ENCODE data around the gene PPP3R1.

PPP3R1 gene

DNA sequence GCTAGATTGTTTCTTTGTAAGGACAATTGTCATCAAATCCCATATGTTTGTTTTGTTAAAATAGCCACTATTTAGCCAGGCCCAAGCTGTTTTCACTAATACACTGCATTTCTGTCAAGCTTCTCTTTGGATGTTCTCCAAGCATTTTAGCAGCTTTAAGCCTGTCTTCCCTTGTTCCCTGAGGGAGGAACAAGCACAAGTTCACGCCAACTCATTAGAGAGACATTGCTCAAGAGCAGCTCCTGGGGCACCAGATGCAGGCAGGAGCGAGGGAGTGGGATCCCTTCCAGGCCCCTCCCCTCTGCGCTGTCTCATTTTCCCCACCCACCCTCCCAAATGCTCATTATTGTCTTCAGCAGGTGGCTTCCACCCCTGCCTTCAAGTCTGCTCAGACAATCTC, 32.6 kb upstream of the PPP3R1 start:
- H3K36me3 ChIP-seq (ENCODE audit: control insufficient read depth in 2 of 2, insufficient read depth in 2 of 2, low read length in 2 of 2): no peaks in the 10 kb centered on the region
- no peak overlapping the region for H3K27ac ChIP-seq (ENCODE audit: low read depth in 2 of 2, low read length in 2 of 2)
- peaks cover 0 to 2% of the 10 kb centered on the region in 2 donors for H3K4me1 ChIP-seq (ENCODE audit: control insufficient read depth in 2 of 2, insufficient read depth in 2 of 2, low read length in 2 of 2)
- H3K9ac ChIP-seq (ENCODE audit: low read depth in 1 of 2, low read length in 2 of 2): no peak overlapping the region
- H3K27me3 ChIP-seq (ENCODE audit: control insufficient read depth in 2 of 2, insufficient read depth in 2 of 2, low read length in 2 of 2): no peaks in the 10 kb centered on the region
- no peaks in the 10 kb centered on the region for H3K9me3 ChIP-seq (ENCODE audit: control insufficient read depth in 2 of 2, low read length in 2 of 2)
- no peak overlapping the region for H3K4me3 ChIP-seq (ENCODE audit: low read length in 2 of 2)

DNA sequence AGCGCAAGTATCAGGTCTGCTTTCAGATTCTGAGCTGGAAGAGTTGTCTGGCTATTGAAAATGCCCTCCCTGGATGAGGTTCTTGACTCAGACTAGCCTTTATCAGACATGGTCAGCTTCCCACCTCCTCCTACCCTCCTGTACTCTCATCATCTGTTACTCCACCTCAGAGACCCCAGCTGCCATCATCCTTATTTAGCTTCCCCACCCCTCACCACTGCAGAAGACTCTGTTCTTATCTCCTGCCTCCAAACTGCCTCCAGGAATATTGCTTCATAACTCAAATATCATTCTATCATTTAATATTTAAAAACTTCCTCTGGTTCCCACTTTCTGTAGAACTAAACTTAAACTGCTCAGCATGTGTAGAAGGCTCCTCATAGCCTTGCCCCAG, 31.1 kb upstream of the PPP3R1 start:
- H3K36me3 ChIP-seq (ENCODE audit: control insufficient read depth in 2 of 2, insufficient read depth in 2 of 2, low read length in 2 of 2): no peaks in the 10 kb centered on the region
- H3K9me3 ChIP-seq (ENCODE audit: control insufficient read depth in 2 of 2, low read length in 2 of 2): no peaks in the 10 kb centered on the region
- no peaks in the 10 kb centered on the region for H3K27me3 ChIP-seq (ENCODE audit: control insufficient read depth in 2 of 2, insufficient read depth in 2 of 2, low read length in 2 of 2)
- H3K4me3 ChIP-seq (ENCODE audit: low read length in 2 of 2): no peak overlapping the region
- H3K27ac ChIP-seq (ENCODE audit: low read depth in 2 of 2, low read length in 2 of 2): no peak overlapping the region
- no peak overlapping the region for H3K9ac ChIP-seq (ENCODE audit: low read depth in 1 of 2, low read length in 2 of 2)
- peaks cover 0 to 2% of the 10 kb centered on the region in 2 donors for H3K4me1 ChIP-seq (ENCODE audit: control insufficient read depth in 2 of 2, insufficient read depth in 2 of 2, low read length in 2 of 2)

DNA sequence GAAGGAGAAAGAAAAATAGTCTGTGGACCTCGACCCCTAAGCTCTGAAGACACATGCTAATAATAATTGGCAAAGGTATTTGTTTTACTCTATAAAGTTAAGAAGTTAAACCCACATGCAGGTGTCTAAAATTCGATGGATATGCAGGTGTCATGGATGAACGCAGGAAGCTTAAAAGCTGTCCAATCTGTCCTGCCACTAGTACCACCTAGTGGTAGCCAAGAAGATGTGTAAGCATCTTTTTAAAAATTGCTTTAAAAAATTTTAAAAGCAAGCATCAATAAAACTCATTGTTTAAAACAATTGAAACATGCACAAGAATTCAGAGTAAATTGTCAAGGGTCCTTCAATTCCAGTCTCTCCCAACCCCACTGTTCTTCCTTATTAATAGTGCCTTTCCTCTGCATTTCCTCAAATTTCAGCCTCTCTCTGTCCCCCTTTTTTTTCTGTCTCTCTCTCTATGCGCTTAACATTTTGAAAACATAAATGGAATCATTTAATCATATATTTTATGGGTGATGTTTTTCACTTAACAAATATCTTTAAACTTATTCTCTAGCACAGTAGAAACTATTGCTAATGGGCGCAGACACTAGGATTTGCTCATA, 30.6 kb upstream of the PPP3R1 start:
- no peak overlapping the region for H3K4me3 ChIP-seq (ENCODE audit: low read length in 2 of 2)
- H3K9me3 ChIP-seq (ENCODE audit: control insufficient read depth in 2 of 2, low read length in 2 of 2): no peaks in the 10 kb centered on the region
- no peak overlapping the region for H3K27ac ChIP-seq (ENCODE audit: low read depth in 2 of 2, low read length in 2 of 2)
- H3K4me1 ChIP-seq (ENCODE audit: control insufficient read depth in 2 of 2, insufficient read depth in 2 of 2, low read length in 2 of 2): peaks cover 0 to 2% of the 10 kb centered on the region in 2 donors
- no peak overlapping the region for H3K9ac ChIP-seq (ENCODE audit: low read depth in 1 of 2, low read length in 2 of 2)
- no peaks in the 10 kb centered on the region for H3K27me3 ChIP-seq (ENCODE audit: control insufficient read depth in 2 of 2, insufficient read depth in 2 of 2, low read length in 2 of 2)
- H3K36me3 ChIP-seq (ENCODE audit: control insufficient read depth in 2 of 2, insufficient read depth in 2 of 2, low read length in 2 of 2): no peaks in the 10 kb centered on the region

DNA sequence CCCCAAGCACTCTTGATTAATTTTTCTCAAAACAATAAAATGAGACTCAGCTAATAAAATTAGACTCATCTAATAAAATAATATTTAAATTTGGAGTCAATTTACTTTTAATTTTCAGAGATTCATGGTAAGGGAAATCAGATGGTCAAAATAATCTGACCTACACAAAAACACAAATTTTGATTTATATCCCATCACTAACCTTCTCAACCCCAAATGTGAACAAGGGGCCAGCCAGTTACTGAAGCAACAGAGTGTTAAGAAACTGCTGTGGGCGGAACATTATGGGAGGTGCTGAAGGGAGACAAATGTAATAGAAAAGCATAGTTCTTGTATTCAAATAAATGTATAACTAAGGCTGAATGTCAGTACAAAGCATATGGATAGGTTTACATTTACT, 28.5 kb upstream of the PPP3R1 start:
- no peaks in the 10 kb centered on the region for H3K36me3 ChIP-seq (ENCODE audit: control insufficient read depth in 2 of 2, insufficient read depth in 2 of 2, low read length in 2 of 2)
- H3K9ac ChIP-seq (ENCODE audit: low read depth in 1 of 2, low read length in 2 of 2): no peak overlapping the region
- no peak overlapping the region for H3K27ac ChIP-seq (ENCODE audit: low read depth in 2 of 2, low read length in 2 of 2)

DNA sequence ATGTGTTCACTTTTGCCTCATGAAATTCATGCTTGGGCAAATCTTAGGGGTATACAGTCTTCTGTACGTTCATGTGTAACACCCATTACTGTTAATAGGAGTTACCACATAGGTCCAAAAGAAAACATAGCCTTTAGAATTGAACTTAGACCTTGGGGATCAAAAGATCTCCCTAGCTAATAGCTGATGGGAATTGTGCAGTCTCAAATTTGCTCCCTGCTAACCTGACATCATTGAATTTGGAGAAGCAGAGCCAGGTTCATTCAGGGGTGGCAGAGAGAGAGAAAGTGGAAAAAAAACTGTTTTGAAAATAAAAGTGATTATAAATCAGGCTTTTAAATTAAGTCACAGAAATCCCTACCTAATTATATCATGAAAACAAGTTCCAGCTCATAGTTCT, 28.0 kb upstream of the PPP3R1 start:
- no peaks in the 10 kb centered on the region for H3K4me1 ChIP-seq (ENCODE audit: control insufficient read depth in 2 of 2, insufficient read depth in 2 of 2, low read length in 2 of 2)
- no peak overlapping the region for H3K27ac ChIP-seq (ENCODE audit: low read depth in 2 of 2, low read length in 2 of 2)
- no peaks in the 10 kb centered on the region for H3K36me3 ChIP-seq (ENCODE audit: control insufficient read depth in 2 of 2, insufficient read depth in 2 of 2, low read length in 2 of 2)
- H3K27me3 ChIP-seq (ENCODE audit: control insufficient read depth in 2 of 2, insufficient read depth in 2 of 2, low read length in 2 of 2): no peaks in the 10 kb centered on the region
- H3K9ac ChIP-seq (ENCODE audit: low read depth in 1 of 2, low read length in 2 of 2): no peak overlapping the region
- no peaks in the 10 kb centered on the region for H3K9me3 ChIP-seq (ENCODE audit: control insufficient read depth in 2 of 2, low read length in 2 of 2)
- no peak overlapping the region for H3K4me3 ChIP-seq (ENCODE audit: low read length in 2 of 2)

More for the DNA sequence above, 28.5 kb upstream of the PPP3R1 start:
- no peaks in the 10 kb centered on the region for H3K27me3 ChIP-seq (ENCODE audit: control insufficient read depth in 2 of 2, insufficient read depth in 2 of 2, low read length in 2 of 2)
- no peaks in the 10 kb centered on the region for H3K4me1 ChIP-seq (ENCODE audit: control insufficient read depth in 2 of 2, insufficient read depth in 2 of 2, low read length in 2 of 2)
- no peak overlapping the region for H3K4me3 ChIP-seq (ENCODE audit: low read length in 2 of 2)
- H3K9me3 ChIP-seq (ENCODE audit: control insufficient read depth in 2 of 2, low read length in 2 of 2): no peaks in the 10 kb centered on the region

DNA sequence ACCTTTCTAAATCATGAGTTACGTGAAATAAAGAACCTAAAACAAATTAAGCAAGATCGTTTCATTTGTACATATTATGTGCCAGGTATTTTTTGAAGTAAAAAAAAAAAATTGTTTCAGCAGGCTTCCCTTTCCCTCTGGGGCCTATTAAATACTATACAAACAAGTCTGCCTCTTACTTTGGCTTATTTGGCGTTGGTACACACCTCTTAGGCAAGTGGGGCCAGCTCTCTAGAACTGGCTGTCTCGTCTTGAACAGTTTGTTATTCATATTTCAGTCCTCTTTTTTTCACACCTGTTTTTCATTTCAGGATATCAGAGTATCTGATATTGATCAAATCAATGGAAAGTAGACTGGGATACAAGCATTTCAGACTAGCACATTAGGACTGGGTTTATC, 27.4 kb upstream of the PPP3R1 start:
- Histone ChIP-seq H3K9me3 (ENCODE audit: control insufficient read depth in 2 of 2, low read length in 2 of 2) (no peaks in the 10 kb centered on the region), H3K4me3 (ENCODE audit: low read length in 2 of 2) (no peak overlapping the region), H3K27me3 (ENCODE audit: control insufficient read depth in 2 of 2, insufficient read depth in 2 of 2, low read length in 2 of 2) (no peaks in the 10 kb centered on the region), H3K36me3 (ENCODE audit: control insufficient read depth in 2 of 2, insufficient read depth in 2 of 2, low read length in 2 of 2) (no peaks in the 10 kb centered on the region), H3K27ac (ENCODE audit: low read depth in 2 of 2, low read length in 2 of 2) (no peak overlapping the region), H3K9ac (ENCODE audit: low read depth in 1 of 2, low read length in 2 of 2) (no peak overlapping the region), H3K4me1 (ENCODE audit: control insufficient read depth in 2 of 2, insufficient read depth in 2 of 2, low read length in 2 of 2) (no peaks in the 10 kb centered on the region)

DNA sequence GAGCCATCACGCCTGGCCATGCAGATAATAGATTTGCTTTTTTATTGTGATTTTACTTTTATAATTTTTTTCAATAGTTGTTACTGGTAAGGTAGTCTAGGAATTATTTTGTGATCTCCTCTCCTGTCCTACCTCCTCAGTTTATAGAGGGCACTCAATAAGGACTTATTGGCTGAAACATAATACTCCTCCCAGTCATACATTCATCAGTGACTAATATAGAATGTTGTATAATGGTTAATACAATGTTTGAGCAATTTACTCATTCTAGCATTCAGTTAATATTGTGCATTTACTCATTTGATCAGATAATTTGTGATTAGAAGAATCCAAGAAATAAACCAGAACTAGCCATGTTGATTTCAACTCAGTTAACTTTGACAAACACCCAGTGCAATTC, 25.8 kb upstream of the PPP3R1 start:
- H3K27ac ChIP-seq (ENCODE audit: low read depth in 2 of 2, low read length in 2 of 2): no peak overlapping the region
- no peak overlapping the region for H3K4me3 ChIP-seq (ENCODE audit: low read length in 2 of 2)
- no peaks in the 10 kb centered on the region for H3K4me1 ChIP-seq (ENCODE audit: control insufficient read depth in 2 of 2, insufficient read depth in 2 of 2, low read length in 2 of 2)
- H3K36me3 ChIP-seq (ENCODE audit: control insufficient read depth in 2 of 2, insufficient read depth in 2 of 2, low read length in 2 of 2): no peaks in the 10 kb centered on the region
- H3K27me3 ChIP-seq (ENCODE audit: control insufficient read depth in 2 of 2, insufficient read depth in 2 of 2, low read length in 2 of 2): no peaks in the 10 kb centered on the region
- no peaks in the 10 kb centered on the region for H3K9me3 ChIP-seq (ENCODE audit: control insufficient read depth in 2 of 2, low read length in 2 of 2)
- no peak overlapping the region for H3K9ac ChIP-seq (ENCODE audit: low read depth in 1 of 2, low read length in 2 of 2)

DNA sequence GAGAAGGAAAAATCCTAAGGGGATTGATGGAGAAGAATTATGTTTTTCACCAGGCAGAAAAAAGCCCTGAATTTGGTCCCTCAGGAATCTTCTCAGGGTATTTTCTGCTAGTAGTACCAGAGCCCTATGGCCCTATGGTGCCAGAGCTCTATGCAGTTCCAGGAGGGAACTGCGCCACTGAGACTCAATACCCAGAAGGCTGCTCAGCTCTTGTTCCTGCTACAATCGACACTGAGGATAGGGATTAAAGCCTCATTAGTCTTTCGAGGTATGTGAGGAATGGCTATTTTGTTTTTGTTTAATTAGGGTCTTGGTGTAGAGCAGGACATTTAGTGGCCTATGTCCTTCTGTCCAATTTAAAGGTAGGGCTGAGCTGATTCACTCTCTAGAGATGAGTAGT, 21.7 kb upstream of the PPP3R1 start:
- no peaks in the 10 kb centered on the region for H3K9me3 ChIP-seq (ENCODE audit: control insufficient read depth in 2 of 2, low read length in 2 of 2)
- H3K9ac ChIP-seq (ENCODE audit: low read depth in 1 of 2, low read length in 2 of 2): no peak overlapping the region
- H3K27me3 ChIP-seq (ENCODE audit: control insufficient read depth in 2 of 2, insufficient read depth in 2 of 2, low read length in 2 of 2): no peaks in the 10 kb centered on the region
- no peak overlapping the region for H3K4me3 ChIP-seq (ENCODE audit: low read length in 2 of 2)
- H3K27ac ChIP-seq (ENCODE audit: low read depth in 2 of 2, low read length in 2 of 2): no peak overlapping the region
- no peaks in the 10 kb centered on the region for H3K36me3 ChIP-seq (ENCODE audit: control insufficient read depth in 2 of 2, insufficient read depth in 2 of 2, low read length in 2 of 2)
- no peaks in the 10 kb centered on the region for H3K4me1 ChIP-seq (ENCODE audit: control insufficient read depth in 2 of 2, insufficient read depth in 2 of 2, low read length in 2 of 2)

DNA sequence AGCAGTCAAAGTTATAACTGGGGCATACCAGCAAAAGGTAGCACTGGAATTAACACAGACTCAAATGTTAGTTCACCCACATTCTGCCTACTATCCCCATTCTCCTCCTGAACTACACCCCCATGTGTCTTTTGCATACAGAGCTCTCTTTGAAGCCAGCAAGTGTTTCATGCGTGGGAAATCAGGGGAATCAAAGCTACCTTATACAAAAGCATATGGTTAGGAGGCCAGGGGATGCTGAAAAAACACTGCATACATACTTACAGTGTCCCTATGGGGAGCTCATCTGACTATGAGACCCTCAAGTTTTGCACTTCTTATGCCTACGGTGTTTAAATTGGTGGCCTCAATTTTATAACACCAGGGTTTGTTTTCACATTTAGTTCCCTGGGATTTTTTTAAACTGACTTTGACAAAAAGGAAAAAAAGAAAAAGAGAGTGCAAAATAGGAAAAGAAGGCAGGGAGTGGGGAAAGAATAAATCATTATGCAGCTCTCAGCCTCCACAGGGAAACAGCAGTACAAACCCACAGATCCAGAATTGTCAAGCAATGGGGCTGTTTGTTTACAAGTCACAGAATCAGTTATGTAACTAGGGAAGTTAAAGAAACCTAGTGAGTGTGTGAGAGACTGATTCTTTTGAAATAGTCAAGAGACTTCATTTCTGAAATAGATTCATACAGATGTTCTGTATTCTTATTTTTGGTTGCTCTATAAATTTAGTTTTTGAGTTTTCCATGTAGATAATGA, 20.1 kb upstream of the PPP3R1 start:
- no peaks in the 10 kb centered on the region for H3K36me3 ChIP-seq (ENCODE audit: control insufficient read depth in 2 of 2, insufficient read depth in 2 of 2, low read length in 2 of 2)
- H3K4me1 ChIP-seq (ENCODE audit: control insufficient read depth in 2 of 2, insufficient read depth in 2 of 2, low read length in 2 of 2): no peaks in the 10 kb centered on the region
- H3K9ac ChIP-seq (ENCODE audit: low read depth in 1 of 2, low read length in 2 of 2): no peak overlapping the region
- no peak overlapping the region for H3K4me3 ChIP-seq (ENCODE audit: low read length in 2 of 2)
- H3K9me3 ChIP-seq (ENCODE audit: control insufficient read depth in 2 of 2, low read length in 2 of 2): no peaks in the 10 kb centered on the region
- H3K27me3 ChIP-seq (ENCODE audit: control insufficient read depth in 2 of 2, insufficient read depth in 2 of 2, low read length in 2 of 2): no peaks in the 10 kb centered on the region
- H3K27ac ChIP-seq (ENCODE audit: low read depth in 2 of 2, low read length in 2 of 2): no peak overlapping the region

DNA sequence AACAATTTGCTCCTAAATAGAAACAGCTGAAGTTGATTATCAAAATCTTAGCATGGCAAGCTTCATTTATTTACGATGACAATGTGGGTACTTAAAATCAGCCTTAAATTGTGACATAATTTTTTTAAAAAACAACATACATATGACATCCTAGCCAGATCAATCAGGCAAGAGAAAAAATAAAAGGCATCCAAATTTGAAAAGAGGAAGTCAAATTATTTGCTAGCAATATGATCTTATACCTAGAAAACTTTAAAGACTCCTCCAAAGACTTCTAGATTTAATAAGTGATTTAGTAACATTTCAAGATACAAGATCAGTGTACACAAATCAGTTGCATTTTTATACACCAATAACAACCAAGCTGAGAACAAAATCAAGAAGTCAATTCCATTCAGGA, 14.3 kb upstream of the PPP3R1 start:
- H3K9ac ChIP-seq (ENCODE audit: low read depth in 1 of 2, low read length in 2 of 2): no peak overlapping the region
- no peaks in the 10 kb centered on the region for H3K9me3 ChIP-seq (ENCODE audit: control insufficient read depth in 2 of 2, low read length in 2 of 2)
- no peaks in the 10 kb centered on the region for H3K36me3 ChIP-seq (ENCODE audit: control insufficient read depth in 2 of 2, insufficient read depth in 2 of 2, low read length in 2 of 2)
- no peaks in the 10 kb centered on the region for H3K4me1 ChIP-seq (ENCODE audit: control insufficient read depth in 2 of 2, insufficient read depth in 2 of 2, low read length in 2 of 2)
- no peak overlapping the region for H3K4me3 ChIP-seq (ENCODE audit: low read length in 2 of 2)
- no peaks in the 10 kb centered on the region for H3K27me3 ChIP-seq (ENCODE audit: control insufficient read depth in 2 of 2, insufficient read depth in 2 of 2, low read length in 2 of 2)
- H3K27ac ChIP-seq (ENCODE audit: low read depth in 2 of 2, low read length in 2 of 2): no peak overlapping the region

Data from mucosa of rectum (tissue), 2 donors.